ENCODE measurements around the gene NCK1.

Gene NCK1

GRCh38 chr3:136992115-136992514 lies 130.1 kb downstream of the NCK1 start:
- DNase-seq = no peak

- DNase-seq = no peak
These were observed 132.9 kb downstream of the NCK1 start for GRCh38 chr3:136994772-136995516.

DNA sequence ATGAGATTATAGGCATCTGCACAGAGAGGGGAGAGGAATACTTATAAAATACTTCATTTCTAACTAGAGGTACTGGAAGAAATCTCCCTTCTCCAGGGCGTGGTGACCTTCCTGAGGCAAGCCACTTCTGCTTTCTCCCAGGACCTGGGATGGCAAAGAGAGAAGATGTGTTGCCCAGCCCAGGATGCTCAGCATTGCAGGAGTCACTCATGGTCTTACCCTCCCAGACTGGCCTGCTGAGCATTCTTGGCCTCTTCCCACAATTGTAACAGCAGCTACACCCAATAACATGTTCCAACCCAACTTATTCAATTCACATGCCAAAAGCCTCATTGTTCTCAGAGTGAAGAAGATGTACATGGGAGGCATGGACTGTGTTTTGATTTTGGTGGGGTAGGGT lies 133.6 kb downstream of the NCK1 start:
- no peak for DNase-seq
